GM10248 (cell line): ENCODE measurements around the gene LTN1.

ENCODE experiments used
- CTCF ChIA-PET: fragments of 300-600 bp; sonication (Branson Sonifier 250); formaldehyde crosslinking; extraction: SDS; loops from one replicate; lab custom pipeline; 2021; ENCODE audit warnings: antibody characterized with exemption; lab: Yijun Ruan, JAX
- POLR2A ChIA-PET: fragments of 350-650 bp; sonication (Branson Sonifier 250); formaldehyde crosslinking; extraction: SDS; loops from one replicate; lab custom pipeline; 2020; ENCODE audit warnings: antibody characterized with exemption; lab: Yijun Ruan, JAX
- DNase-seq: peaks from one replicate; pipeline ENCODE4 v3.0.0; 2012; ENCODE audit errors: extremely low spot score
- TF ChIP-seq, protein P1 (sequence below): IDR thresholded peaks from 2 replicates; pipeline ENCODE4 v1.5.1; 2012; ENCODE audit warnings: mild to moderate bottlenecking, low read depth; ENCODE audit errors: extremely low read depth, missing control alignments, control extremely low read depth

LTN1 gene

DNA sequence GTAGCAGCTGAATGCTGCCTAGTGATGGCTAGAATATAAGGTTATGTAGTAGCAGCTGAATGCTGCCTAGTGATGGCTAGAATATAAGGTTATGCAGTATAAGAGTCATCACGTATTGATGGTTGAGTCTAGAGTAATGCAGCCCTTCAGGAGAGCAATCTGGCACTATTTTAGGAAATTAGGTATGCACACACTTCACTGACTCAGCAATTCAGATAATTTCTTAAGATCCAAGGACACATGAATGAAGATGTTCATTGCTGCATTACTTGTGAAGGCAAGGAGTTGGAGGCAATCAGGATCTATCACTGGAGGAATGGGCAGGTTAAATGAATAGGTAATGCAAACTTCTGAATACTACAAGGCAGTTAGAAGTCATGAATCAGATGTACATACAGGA lies 13.6 kb downstream of the LTN1 start:
- DNase-seq: no peak
- CTCF ChIA-PET: no interaction called here
- TF ChIP-seq, protein P1, sequence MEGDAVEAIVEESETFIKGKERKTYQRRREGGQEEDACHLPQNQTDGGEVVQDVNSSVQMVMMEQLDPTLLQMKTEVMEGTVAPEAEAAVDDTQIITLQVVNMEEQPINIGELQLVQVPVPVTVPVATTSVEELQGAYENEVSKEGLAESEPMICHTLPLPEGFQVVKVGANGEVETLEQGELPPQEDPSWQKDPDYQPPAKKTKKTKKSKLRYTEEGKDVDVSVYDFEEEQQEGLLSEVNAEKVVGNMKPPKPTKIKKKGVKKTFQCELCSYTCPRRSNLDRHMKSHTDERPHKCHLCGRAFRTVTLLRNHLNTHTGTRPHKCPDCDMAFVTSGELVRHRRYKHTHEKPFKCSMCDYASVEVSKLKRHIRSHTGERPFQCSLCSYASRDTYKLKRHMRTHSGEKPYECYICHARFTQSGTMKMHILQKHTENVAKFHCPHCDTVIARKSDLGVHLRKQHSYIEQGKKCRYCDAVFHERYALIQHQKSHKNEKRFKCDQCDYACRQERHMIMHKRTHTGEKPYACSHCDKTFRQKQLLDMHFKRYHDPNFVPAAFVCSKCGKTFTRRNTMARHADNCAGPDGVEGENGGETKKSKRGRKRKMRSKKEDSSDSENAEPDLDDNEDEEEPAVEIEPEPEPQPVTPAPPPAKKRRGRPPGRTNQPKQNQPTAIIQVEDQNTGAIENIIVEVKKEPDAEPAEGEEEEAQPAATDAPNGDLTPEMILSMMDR: no peak
- POLR2A ChIA-PET: no interaction called here

GRCh38 chr21:28975397-28975796 lies 17.3 kb downstream of the LTN1 start:
- POLR2A ChIA-PET: interaction anchor here (1.1 kb wide), 1 partner anchor 17 kb away, joined by 3 read pairs; the partner anchor contains the start of gene LTN1
- TF ChIP-seq, protein P1: no peak
- DNase-seq: no peak
- CTCF ChIA-PET: interaction anchor here (1.0 to 1.9 kb wide), 6 partner anchors 8 to 27 kb away, joined by 3 to 5 read pairs (median 4); partner anchors contain the start of gene LTN1

GRCh38 chr21:28974531-28975227 lies 18.0 kb downstream of the LTN1 start:
- DNase-seq: no peak
- TF ChIP-seq, protein P1: no peak
- ChIA-PET POLR2A (no interaction called here), CTCF (interaction anchor here (1.0 to 1.9 kb wide), 6 partner anchors 8 to 26 kb away, joined by 3 to 5 read pairs (median 4); partner anchors contain the start of gene LTN1)

- ChIA-PET CTCF (no interaction called here), POLR2A (no interaction called here)
- no peak for DNase-seq
- TF ChIP-seq, protein P1: no peak
These were observed 20.3 kb downstream of the LTN1 start for GRCh38 chr21:28972398-28972797.

GRCh38 chr21:28971171-28971570 lies 21.5 kb downstream of the LTN1 start:
- TF ChIP-seq, protein P1: no peak
- ChIA-PET CTCF (interaction anchor here (1.4 to 2.7 kb wide), 2 partner anchors 11 to 15 kb away, joined by 4 to 14 read pairs; no protein-coding TSS in a partner anchor), POLR2A (no interaction called here)
- no peak for DNase-seq

DNA sequence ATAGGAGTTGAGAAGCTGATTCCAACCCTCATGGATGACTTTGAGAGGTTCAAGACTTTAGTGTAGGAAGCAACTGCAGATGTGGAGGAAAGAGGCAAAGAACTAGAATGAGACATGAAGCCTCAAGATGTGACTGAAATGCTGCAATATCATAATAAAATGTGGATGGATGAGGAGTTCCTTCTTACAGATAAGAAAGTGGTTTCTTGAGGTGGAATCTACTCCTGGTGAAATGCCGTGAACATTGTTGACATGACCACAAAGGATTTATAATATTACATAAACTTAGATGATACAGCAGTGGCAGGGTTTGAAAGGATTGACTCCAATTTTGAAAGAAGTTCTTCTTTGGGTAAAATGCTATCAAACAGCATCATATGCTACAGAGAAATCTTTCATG lies 28.8 kb downstream of the LTN1 start:
- CTCF ChIA-PET: interaction anchor here (1.1 to 1.7 kb wide), 2 partner anchors 12 to 18 kb away, joined by 3 to 5 read pairs; no protein-coding TSS in a partner anchor
- DNase-seq: no peak

More for the DNA sequence above, 28.8 kb downstream of the LTN1 start:
- TF ChIP-seq, protein P1: no peak
- POLR2A ChIA-PET: no interaction called here
